HG02981 (cell line): Measurements from ENCODE around the gene KCTD7.
"Not testable (repeated sequence)": the region's sequence is repeated elsewhere in the genome, so short reads cannot be mapped to it uniquely, and the experiment has no call there.

Experiments used
- ATAC-seq: cut with Tn5 transposase; IDR thresholded peaks from one replicate; pipeline ENCODE4 v1.9.1; 2021; ENCODE audit warnings: mild to moderate bottlenecking, moderate library complexity; ENCODE audit not compliant: unreplicated experiment

KCTD7 gene

GRCh38 chr7:66615699-66616098 lies 13.0 kb upstream of the KCTD7 start:
- ATAC-seq, result no peak

GRCh38 chr7:66617295-66617694 lies 11.4 kb upstream of the KCTD7 start:
- no peak for ATAC-seq

- ATAC-seq, result not testable (repeated sequence)
Observed at GRCh38 chr7:66619341-66619948, 9.2 kb upstream of the KCTD7 start.

- ATAC-seq, result no peak
Observed at GRCh38 chr7:66626331-66626934, 2.2 kb upstream of the KCTD7 start.

GRCh38 chr7:66627151-66627681 lies 1.5 kb upstream of the KCTD7 start:
- no peak for ATAC-seq

GRCh38 chr7:66627881-66628360 lies 760 bp upstream of the KCTD7 start:
- no peak for ATAC-seq

GRCh38 chr7:66629222-66630062 lies 761 bp downstream of the KCTD7 start:
- no peak for ATAC-seq

- ATAC-seq, result no peak
Observed at GRCh38 chr7:66630531-66630930, 1.9 kb downstream of the KCTD7 start.

- ATAC-seq, result no peak
Observed at GRCh38 chr7:66631471-66631870, 2.8 kb downstream of the KCTD7 start.

GRCh38 chr7:66634816-66635215 lies 6.1 kb downstream of the KCTD7 start:
- no peak for ATAC-seq

- ATAC-seq, result not testable (repeated sequence)
Observed at GRCh38 chr7:66635322-66635981, 6.8 kb downstream of the KCTD7 start.

- not testable (repeated sequence) for ATAC-seq
Observed at GRCh38 chr7:66635982-66636546, 7.4 kb downstream of the KCTD7 start.

- no peak for ATAC-seq
Observed at GRCh38 chr7:66638309-66639099, 9.8 kb downstream of the KCTD7 start.

- no peak for ATAC-seq
Observed at GRCh38 chr7:66639773-66640172, 11.1 kb downstream of the KCTD7 start.

GRCh38 chr7:66640802-66641525 lies 12.3 kb downstream of the KCTD7 start:
- ATAC-seq, result no peak

- no peak for ATAC-seq
Observed at GRCh38 chr7:66641526-66641871, 12.8 kb downstream of the KCTD7 start.

GRCh38 chr7:66642186-66642585 lies 13.5 kb downstream of the KCTD7 start:
- no peak for ATAC-seq

GRCh38 chr7:66642932-66643331 lies 14.3 kb downstream of the KCTD7 start:
- ATAC-seq, result no peak

- no peak for ATAC-seq
Observed at GRCh38 chr7:66643395-66643794, 14.7 kb downstream of the KCTD7 start.
